HepG2 (cell line): ENCODE measurements around the gene IL15. TPM values are rescaled to one million over a fixed set of nuclear protein-coding genes. Genes with fewer than 3 reads are reported as not detected.

Source experiments
- ATAC-seq: fragments of 200-7000 bp; cut with Tn5 transposase; 3 replicates; pipeline ENCODE4 v1.9.1; 2020; ENCODE audit warnings: mild to moderate bottlenecking, moderate library complexity
- BruUV-seq: library from RNA; stranded (reverse); fragments of 400-500 nt; replicated peaks from 2 replicates; lab custom pipeline; 2021; lab: Mats Ljungman, UMichigan
- CTCF ChIA-PET: fragments of 300-600 bp; formaldehyde crosslinking; extraction: SDS; loops from one replicate; lab custom pipeline; 2021; ENCODE audit warnings: low total read pairs, inconsistent platforms, low intra/inter-chr PET ratio; lab: Yijun Ruan, JAX
- POLR2A ChIA-PET: fragments of 350-600 bp; sonication (Branson Sonifier 250); formaldehyde crosslinking; loops from one replicate; lab custom pipeline; 2020; ENCODE audit warnings: antibody characterized with exemption, inconsistent platforms; lab: Yijun Ruan, JAX
- DNase-seq: peaks from one replicate; pipeline ENCODE4 v3.0.0-alpha.2; 2015; ENCODE audit warnings: low spot score
- FAIRE-seq: peaks from 3 replicates; lab custom pipeline; 2011; peaks lifted over from hg19 to GRCh38; lab: Jason Lieb, UNC
- H2AFZ ChIP-seq: one replicate; pipeline ENCODE4 v1.6.1; 2011; ENCODE audit warnings: low read length, inconsistent platforms
- H3K27ac ChIP-seq: fragments of 300-600 bp; 3 replicates; pipeline ENCODE4 v1.8.0; 2011; ENCODE audit warnings: mixed run types, mild to moderate bottlenecking, mixed read lengths, low read length, inconsistent platforms; ENCODE audit not compliant: insufficient read depth; ENCODE audit errors: extremely low read length
- H3K27me3 ChIP-seq, 2 experiments: fragments of 200-600 bp in 1 of 2; 2 replicates in 1 of 2; 3 replicates in 1 of 2; pipeline versions ENCODE4 v1.6.0 to v1.8.0; 2011; ENCODE audit warnings: low read length in 2 of 2, mild to moderate bottlenecking in 2 of 2, moderate library complexity in 2 of 2, inconsistent platforms in 1 of 2; ENCODE audit not compliant: insufficient read depth in 2 of 2, control insufficient read depth in 1 of 2
- H3K36me3 ChIP-seq, 2 experiments: fragments of 200-600 bp in 1 of 2; replicated peaks in 1 of 2; 2 replicates in 1 of 2; 3 replicates in 1 of 2; pipeline versions ENCODE4 v1.5.1 to v1.8.0; 2011; ENCODE audit warnings: low read length in 2 of 2, inconsistent platforms in 1 of 2; ENCODE audit not compliant: insufficient read depth in 2 of 2, control insufficient read depth in 1 of 2
- H3K4me1 ChIP-seq: 2 replicates; pipeline ENCODE4 v1.5.1; 2012; ENCODE audit warnings: low read length, inconsistent platforms; ENCODE audit not compliant: insufficient read depth
- H3K4me2 ChIP-seq: 2 replicates; pipeline ENCODE4 v1.6.0; 2011; ENCODE audit warnings: low read depth, low read length, inconsistent platforms
- H3K4me3 ChIP-seq, 3 experiments: fragments of 200-600 bp in 1 of 3; sonication (generic), shearing (Covaris generic) in 1 of 3; replicated peaks in 1 of 3; 2 replicates each; pipeline ENCODE4 v1.5.1; 2011 to 2016; ENCODE audit warnings: low read length in 3 of 3, inconsistent platforms in 2 of 3, low read depth in 2 of 3, mild to moderate bottlenecking in 2 of 3, control low read depth in 1 of 3, mixed read lengths in 1 of 3; ENCODE audit not compliant: insufficient read depth in 1 of 3
- H3K79me2 ChIP-seq: one replicate; pipeline ENCODE4 v1.6.1; 2011; ENCODE audit warnings: low read length, inconsistent platforms; ENCODE audit not compliant: insufficient read depth
- H3K9ac ChIP-seq: 2 replicates; pipeline ENCODE4 v1.6.0; 2011; ENCODE audit warnings: mild to moderate bottlenecking, low read depth, low read length, inconsistent platforms; ENCODE audit not compliant: insufficient read depth
- H3K9me3 ChIP-seq: 2 replicates; pipeline ENCODE4 v1.5.1; 2012; ENCODE audit warnings: mild to moderate bottlenecking, low read length
- H4K20me1 ChIP-seq: 2 replicates; pipeline ENCODE4 v1.6.0; 2011; ENCODE audit warnings: inconsistent platforms, mild to moderate bottlenecking, low read length, moderate library complexity; ENCODE audit not compliant: insufficient read depth
- BRCA1 ChIP-seq: sonication (generic); formaldehyde crosslinking; IDR thresholded peaks from 2 replicates; pipeline ENCODE4 v1.4.0; 2020; ENCODE audit warnings: missing genetic modification reagents
- THAP11 ChIP-seq: IDR thresholded peaks from 2 replicates; pipeline ENCODE4 v1.6.1; 2016; ENCODE audit warnings: missing biosample characterization, missing genetic modification reagents
- XBP1 ChIP-seq: sonication (generic); formaldehyde crosslinking; IDR thresholded peaks from 2 replicates; pipeline ENCODE4 v1.5.0; 2020; ENCODE audit warnings: missing genetic modification reagents
- ZFP36L2 ChIP-seq: sonication (generic); formaldehyde crosslinking; IDR thresholded peaks from 2 replicates; pipeline ENCODE4 v1.4.0; 2020; ENCODE audit warnings: missing genetic modification reagents
- ZFP82 ChIP-seq: sonication (generic); formaldehyde crosslinking; IDR thresholded peaks from 2 replicates; pipeline ENCODE4 v1.5.1; 2020; ENCODE audit warnings: mild to moderate bottlenecking, missing genetic modification reagents, borderline replicate concordance
- ZNF180 ChIP-seq: sonication (generic); formaldehyde crosslinking; IDR thresholded peaks from 2 replicates; pipeline ENCODE4 v1.4.0; 2020; ENCODE audit warnings: low read depth, missing genetic modification reagents, borderline replicate concordance
- ZNF660 ChIP-seq: sonication (generic); formaldehyde crosslinking; IDR thresholded peaks from 2 replicates; pipeline ENCODE4 v1.5.1; 2020; ENCODE audit warnings: mild to moderate bottlenecking, low read depth, missing genetic modification reagents, borderline replicate concordance
- ZNF780A ChIP-seq: sonication (generic); formaldehyde crosslinking; IDR thresholded peaks from 2 replicates; pipeline ENCODE4 v1.8.0; 2022; ENCODE audit warnings: mild to moderate bottlenecking, missing genetic modification reagents, moderate library complexity
- ZSCAN31 ChIP-seq: sonication (generic); formaldehyde crosslinking; IDR thresholded peaks from 2 replicates; pipeline ENCODE4 v1.5.0; 2020; ENCODE audit warnings: low read depth, mild to moderate bottlenecking, missing genetic modification reagents
- WGBS: methylation state at CpG from one replicate; pipeline ENCODE4 v1.1.6; 2017; ENCODE audit warnings: low lambda C conversion rate; 5-methylcytosine and 5-hydroxymethylcytosine counted together
- in situ Hi-C: cut with HindIII; loops from 2 replicates; pipeline ENCODE4 v1.10.0; 2017; ENCODE audit warnings: low pct_unique_long_range_greater_than_20kb; ENCODE audit not compliant: extremely low pct_ligation_motif_present
- intact Hi-C: fragments of 100-400 bp; cut with micrococcal nuclease; formaldehyde crosslinking; loops from one replicate; pipeline ENCODE4 v1.10.0; 2022; ENCODE audit not compliant: unreplicated experiment
- polyA plus RNA-seq, 8 experiments: library from polyadenylated mRNA; depleted of rRNA in 3 of 8; stranded (reverse) in 7 of 8; unstranded in 1 of 8; fragments of >200 nt; fragmentation: Illumina TruSeq in 4 of 8; extraction: Trizol in 4 of 8; gene quantifications; 2 replicates each; pipeline versions ENCODE4 v1.2.1 to v1.2.3, GENCODE V29; 2011 to 2016; ENCODE audit warnings: low read depth in 4 of 8, missing spikeins in 1 of 8, mixed read lengths in 1 of 8; ENCODE audit not compliant: insufficient read depth in 1 of 8
- total RNA-seq, 5 experiments: library from RNA; depleted of rRNA; stranded (reverse); fragments of >200 nt; fragmentation: Illumina TruSeq; extraction: Trizol; gene quantifications; 2 replicates each; pipeline ENCODE4 v1.2.3, GENCODE V29; 2016; ENCODE audit warnings: low read depth in 1 of 5
- TF ChIP-seq, protein P1 (sequence below): sonication (generic); formaldehyde crosslinking; IDR thresholded peaks from 2 replicates; pipeline ENCODE4 v1.8.1; 2023; ENCODE audit warnings: mild to moderate bottlenecking, moderate library complexity, missing genetic modification reagents
- TF ChIP-seq, protein P2 (sequence below): sonication (generic); formaldehyde crosslinking; IDR thresholded peaks from 2 replicates; pipeline ENCODE4 v1.4.0; 2020; ENCODE audit warnings: missing genetic modification reagents, mild to moderate bottlenecking, borderline replicate concordance
- TF ChIP-seq, protein P3 (sequence below): IDR thresholded peaks from 2 replicates; pipeline ENCODE4 v1.6.1; 2016; ENCODE audit warnings: missing biosample characterization, missing genetic modification reagents, low read depth
- TF ChIP-seq, protein P4 (sequence below): sonication (generic); formaldehyde crosslinking; IDR thresholded peaks from 2 replicates; pipeline ENCODE4 v1.4.0; 2020; ENCODE audit warnings: missing genetic modification reagents, mild to moderate bottlenecking, borderline replicate concordance

The IL15 gene
- total and polyA plus RNA-seq, 2 of the 13 experiments (the other 11 are each of a cell fraction or from before 2014, with no cell fraction given): 0.12 to 0.24 TPM

DNA sequence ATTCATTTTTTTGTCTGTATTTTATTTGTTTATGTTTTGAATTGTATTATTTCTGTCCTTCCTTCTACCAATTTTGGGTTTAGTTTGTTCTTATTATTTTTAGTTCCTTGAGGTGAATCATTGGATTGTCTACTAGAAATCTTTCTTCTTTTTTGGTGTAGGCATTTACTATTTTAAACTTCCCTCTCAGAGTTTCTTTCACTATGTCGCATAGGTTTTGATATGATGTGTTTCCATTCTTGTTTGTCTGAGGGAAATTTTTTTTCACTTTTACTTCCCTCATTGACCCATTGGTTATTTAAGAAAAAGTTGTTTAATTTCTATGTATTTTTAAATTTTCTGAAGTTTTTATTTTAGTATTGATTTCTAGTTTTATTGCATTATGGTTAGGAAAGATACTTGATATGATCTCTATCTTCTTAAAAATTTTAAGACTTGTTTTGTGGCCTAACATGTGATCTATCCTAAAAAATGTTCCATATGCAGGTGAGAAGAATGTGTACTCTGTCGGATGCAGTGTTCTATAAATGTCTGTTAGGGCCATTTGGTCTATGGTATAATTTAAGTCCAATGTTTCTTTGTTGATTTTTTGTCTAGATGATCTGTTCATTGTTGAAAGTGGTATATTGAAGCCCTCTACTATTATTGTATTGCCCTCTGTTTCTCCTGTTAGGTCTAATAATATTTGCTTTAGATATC lies 68.8 kb downstream of the IL15 start (continued):
- TF ChIP-seq ZNF660 (CRISPR knock-in tag) (no peak), BRCA1 (CRISPR knock-in tag) (no peak), ZFP36L2 (no peak), ZSCAN31 (CRISPR knock-in tag) (no peak)
- TF ChIP-seq, protein P1, sequence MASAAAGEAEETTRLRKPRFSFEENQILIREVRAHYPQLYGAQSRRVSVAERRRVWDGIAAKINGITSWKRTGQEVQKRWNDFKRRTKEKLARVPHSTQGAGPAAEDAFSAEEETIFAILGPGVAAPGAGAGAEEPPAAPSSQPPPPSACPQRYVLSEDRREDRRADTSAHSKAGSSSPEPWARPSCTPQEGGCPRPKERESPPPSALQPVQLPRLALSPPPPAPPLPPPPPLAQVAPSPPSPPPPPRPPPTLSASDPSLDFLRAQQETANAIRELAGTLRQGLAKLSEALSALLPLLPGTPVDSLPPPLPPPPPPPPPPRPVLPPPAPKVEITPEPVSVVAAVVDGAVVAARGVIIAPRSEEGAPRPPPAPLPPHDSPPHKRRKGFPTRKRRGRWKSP (CRISPR knock-in tag): no peak

DNA sequence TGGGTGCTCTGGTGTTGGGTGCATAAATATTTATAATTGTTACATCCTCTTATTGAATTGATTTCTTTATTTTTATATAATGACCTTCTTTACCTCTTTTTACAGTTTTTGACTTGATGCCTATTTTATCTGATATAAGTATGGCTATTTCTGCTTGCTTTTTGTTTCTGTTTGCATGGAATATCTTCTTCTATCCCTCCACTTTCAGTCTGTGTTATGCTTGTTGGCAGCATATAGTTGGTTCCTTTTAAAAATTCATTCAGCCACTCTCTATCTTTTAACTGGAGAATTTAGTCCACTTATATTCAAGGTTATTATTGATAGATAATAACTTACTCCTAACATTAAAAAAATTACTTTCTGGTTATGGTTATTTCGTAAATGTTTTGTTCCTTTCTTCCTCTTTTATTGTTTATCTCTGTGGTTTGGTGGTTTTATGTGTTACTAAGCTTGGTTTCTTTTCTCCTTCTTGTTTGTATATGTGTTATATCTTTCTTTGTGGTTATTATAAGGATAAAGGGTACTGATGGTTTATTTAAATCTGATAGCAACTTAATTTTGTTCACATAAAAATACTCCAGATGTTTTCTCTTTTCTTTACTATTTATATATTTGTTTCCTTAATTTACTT lies 69.5 kb downstream of the IL15 start:
- no peaks in the 10 kb centered on the region for H3K27me3 ChIP-seq
- no peak overlapping the region for H3K27ac ChIP-seq
- FAIRE-seq (no peak), ATAC-seq (no peak), DNase-seq (no peak)
- 0% methylated on average over 1 of the region's 1 CpG for WGBS
- H4K20me1 ChIP-seq: no peaks in the 10 kb centered on the region
- H3K9ac ChIP-seq: no peak overlapping the region
- BruUV-seq: no TSS peak
- POLR2A ChIA-PET: no interaction called here
- H3K4me2 ChIP-seq: no peak overlapping the region
- H3K79me2 ChIP-seq: no peaks in the 10 kb centered on the region
- H2AFZ ChIP-seq: no peak overlapping the region
- CTCF ChIA-PET: no interaction called here
- H3K4me1 ChIP-seq: no peaks in the 10 kb centered on the region
- peaks cover 7% of the 10 kb centered on the region; the same call in 1 of the 2 replicates for H3K9me3 ChIP-seq
- no peaks in the 10 kb centered on the region for H3K36me3 ChIP-seq
- in situ Hi-C loops: no loop called here
- no peak overlapping the region for H3K4me3 ChIP-seq
- intact Hi-C loops: no loop called here
- TF ChIP-seq, protein P2, sequence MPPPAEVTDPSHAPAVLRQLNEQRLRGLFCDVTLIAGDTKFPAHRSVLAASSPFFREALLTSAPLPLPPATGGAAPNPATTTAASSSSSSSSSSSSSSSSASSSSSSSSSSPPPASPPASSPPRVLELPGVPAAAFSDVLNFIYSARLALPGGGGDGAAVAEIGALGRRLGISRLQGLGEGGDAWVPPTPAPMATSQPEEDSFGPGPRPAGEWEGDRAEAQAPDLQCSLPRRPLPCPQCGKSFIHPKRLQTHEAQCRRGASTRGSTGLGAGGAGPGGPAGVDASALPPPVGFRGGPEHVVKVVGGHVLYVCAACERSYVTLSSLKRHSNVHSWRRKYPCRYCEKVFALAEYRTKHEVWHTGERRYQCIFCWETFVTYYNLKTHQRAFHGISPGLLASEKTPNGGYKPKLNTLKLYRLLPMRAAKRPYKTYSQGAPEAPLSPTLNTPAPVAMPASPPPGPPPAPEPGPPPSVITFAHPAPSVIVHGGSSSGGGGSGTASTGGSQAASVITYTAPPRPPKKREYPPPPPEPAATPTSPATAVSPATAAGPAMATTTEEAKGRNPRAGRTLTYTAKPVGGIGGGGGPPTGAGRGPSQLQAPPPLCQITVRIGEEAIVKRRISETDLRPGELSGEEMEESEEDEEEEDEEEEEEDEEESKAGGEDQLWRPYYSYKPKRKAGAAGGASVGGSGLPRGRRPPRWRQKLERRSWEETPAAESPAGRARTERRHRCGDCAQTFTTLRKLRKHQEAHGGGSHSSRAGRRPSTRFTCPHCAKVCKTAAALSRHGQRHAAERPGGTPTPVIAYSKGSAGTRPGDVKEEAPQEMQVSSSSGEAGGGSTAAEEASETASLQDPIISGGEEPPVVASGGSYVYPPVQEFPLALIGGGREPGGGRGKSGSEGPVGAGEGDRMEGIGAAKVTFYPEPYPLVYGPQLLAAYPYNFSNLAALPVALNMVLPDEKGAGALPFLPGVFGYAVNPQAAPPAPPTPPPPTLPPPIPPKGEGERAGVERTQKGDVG (CRISPR knock-in tag): no peak
- no peak for TF ChIP-seq ZNF780A
- TF ChIP-seq ZFP82 (CRISPR knock-in tag): no peak
- no peak for TF ChIP-seq XBP1 (CRISPR knock-in tag)
- TF ChIP-seq, protein P3, sequence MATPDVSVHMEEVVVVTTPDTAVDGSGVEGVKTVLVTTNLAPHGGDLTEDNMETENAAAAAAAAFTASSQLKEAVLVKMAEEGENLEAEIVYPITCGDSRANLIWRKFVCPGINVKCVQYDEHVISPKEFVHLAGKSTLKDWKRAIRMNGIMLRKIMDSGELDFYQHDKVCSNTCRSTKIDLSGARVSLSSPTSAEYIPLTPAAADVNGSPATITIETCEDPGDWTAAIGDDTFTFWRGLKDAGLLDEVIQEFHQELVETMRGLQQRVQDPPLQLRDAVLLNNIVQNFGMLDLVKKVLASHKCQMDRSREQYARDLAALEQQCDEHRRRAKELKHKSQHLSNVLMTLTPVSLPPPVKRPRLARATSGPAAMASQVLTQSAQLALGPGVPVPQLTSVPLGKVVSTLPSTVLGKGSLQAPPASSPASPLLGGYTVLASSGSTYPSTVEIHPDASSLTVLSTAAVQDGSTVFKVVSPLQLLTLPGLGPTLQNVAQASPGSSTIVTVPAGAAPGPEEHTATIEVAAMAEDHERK (CRISPR knock-in tag): no peak
- TF ChIP-seq THAP11 (CRISPR knock-in tag): no peak
- no peak for TF ChIP-seq ZNF180 (CRISPR knock-in tag)
- TF ChIP-seq, protein P4, sequence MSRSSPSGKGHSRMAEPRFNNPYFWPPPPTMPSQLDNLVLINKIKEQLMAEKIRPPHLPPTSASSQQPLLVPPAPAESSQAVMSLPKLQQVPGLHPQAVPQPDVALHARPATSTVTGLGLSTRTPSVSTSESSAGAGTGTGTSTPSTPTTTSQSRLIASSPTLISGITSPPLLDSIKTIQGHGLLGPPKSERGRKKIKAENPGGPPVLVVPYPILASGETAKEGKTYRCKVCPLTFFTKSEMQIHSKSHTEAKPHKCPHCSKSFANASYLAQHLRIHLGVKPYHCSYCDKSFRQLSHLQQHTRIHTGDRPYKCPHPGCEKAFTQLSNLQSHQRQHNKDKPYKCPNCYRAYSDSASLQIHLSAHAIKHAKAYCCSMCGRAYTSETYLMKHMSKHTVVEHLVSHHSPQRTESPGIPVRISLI (CRISPR knock-in tag): no peak
